SK-N-SH treated with all-trans-retinoic acid at 6 μM for 48 hours (cell line): ENCODE results near the gene TPCN1.

Experiments used
- ISL1 ChIP-seq: fragments of 250-450 bp; sonication (Bioruptor Pico); IDR thresholded peaks from 2 replicates; pipeline ENCODE4 v2.1.2; 2022; ENCODE audit warnings: mild to moderate bottlenecking, moderate library complexity
- PATZ1 ChIP-seq: fragments of 250-450 bp; sonication (Bioruptor Pico); IDR thresholded peaks from 2 replicates; pipeline ENCODE4 v1.8.0; 2020; ENCODE audit warnings: mild to moderate bottlenecking, moderate library complexity, borderline replicate concordance
- TCF4 ChIP-seq: fragments of 250-450 bp; sonication (Bioruptor Pico); IDR thresholded peaks from 2 replicates; pipeline ENCODE4 v1.8.0; 2021; ENCODE audit warnings: mild to moderate bottlenecking, moderate library complexity, borderline replicate concordance
- ZNF8 ChIP-seq: fragments of 450-650 bp; formaldehyde crosslinking; IDR thresholded peaks from 2 replicates; pipeline ENCODE4 v1.5.0; 2020; ENCODE audit warnings: mild to moderate bottlenecking, moderate library complexity

GRCh38 chr12:113191227-113191626 lies 30.0 kb upstream of the TPCN1 start:
- no peak for TF ChIP-seq PATZ1
- no peak for TF ChIP-seq TCF4 (CRISPR knock-in tag)
- no peak for TF ChIP-seq ISL1 (CRISPR knock-in tag)
- no peak for TF ChIP-seq ZNF8 (CRISPR knock-in tag)
